Muscle layer of colon (tissue), 2 donors: Measurements from ENCODE around the gene TWIST2.

Experiments
- H3K27ac ChIP-seq: one replicate; pipeline ENCODE4 v1.7.0; 2013; ENCODE audit warnings: low read depth, mild to moderate bottlenecking, low read length, moderate library complexity
- H3K27me3 ChIP-seq, 2 donors: one replicate each; pipeline ENCODE4 v1.7.0; 2013; ENCODE audit warnings: low read length in 2 of 2, mild to moderate bottlenecking in 2 of 2; ENCODE audit not compliant: insufficient read depth in 2 of 2, control insufficient read depth in 1 of 2
- H3K36me3 ChIP-seq: one replicate; pipeline ENCODE4 v1.7.0; 2013; ENCODE audit warnings: mild to moderate bottlenecking, low read length; ENCODE audit not compliant: insufficient read depth
- H3K4me1 ChIP-seq: one replicate; pipeline ENCODE4 v1.7.0; 2013; ENCODE audit warnings: mild to moderate bottlenecking, low read length; ENCODE audit not compliant: insufficient read depth
- H3K4me3 ChIP-seq, 2 donors: one replicate each; pipeline ENCODE4 v1.7.0; 2013; ENCODE audit warnings: low read length in 2 of 2, low read depth in 1 of 2, mild to moderate bottlenecking in 1 of 2, moderate library complexity in 1 of 2
- H3K9ac ChIP-seq: one replicate; pipeline ENCODE4 v1.7.0; 2013; ENCODE audit warnings: low read length
- H3K9me3 ChIP-seq: one replicate; pipeline ENCODE4 v1.7.0; 2013; ENCODE audit warnings: mild to moderate bottlenecking, low read length
- donor health status: abdominal sarcoma.
- donor health status: Adenocarcinoma of cecum.

The TWIST2 gene

DNA sequence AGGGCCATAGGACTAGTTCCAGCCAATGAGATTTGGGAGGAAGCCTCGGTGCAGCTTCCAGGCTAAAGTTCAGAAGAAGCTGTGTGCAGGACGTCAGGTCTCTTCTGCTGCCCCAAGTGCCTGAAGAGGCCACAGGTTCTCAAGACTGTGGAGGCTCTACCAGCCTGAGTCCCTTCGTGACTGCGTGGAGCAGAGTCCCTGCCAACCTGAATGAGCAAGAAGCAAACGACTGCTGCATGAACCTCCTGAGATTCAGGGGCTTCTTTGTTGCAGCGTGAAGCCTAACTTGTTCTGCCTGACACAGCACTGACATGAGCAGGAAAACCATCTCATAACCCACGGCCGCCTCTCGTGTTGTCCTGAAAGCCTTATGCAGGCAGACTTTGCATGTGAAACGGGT lies 39.7 kb downstream of the TWIST2 start:
- no peaks in the 10 kb centered on the region for H3K9me3 ChIP-seq
- H3K4me3 ChIP-seq, result no peak overlapping the region
- H3K9ac ChIP-seq, result no peak overlapping the region
- no peaks in the 10 kb centered on the region for H3K36me3 ChIP-seq
- no peaks in the 10 kb centered on the region for H3K27me3 ChIP-seq
- no peak overlapping the region for H3K27ac ChIP-seq
- H3K4me1 ChIP-seq, result peaks cover 17% of the 10 kb centered on the region

DNA sequence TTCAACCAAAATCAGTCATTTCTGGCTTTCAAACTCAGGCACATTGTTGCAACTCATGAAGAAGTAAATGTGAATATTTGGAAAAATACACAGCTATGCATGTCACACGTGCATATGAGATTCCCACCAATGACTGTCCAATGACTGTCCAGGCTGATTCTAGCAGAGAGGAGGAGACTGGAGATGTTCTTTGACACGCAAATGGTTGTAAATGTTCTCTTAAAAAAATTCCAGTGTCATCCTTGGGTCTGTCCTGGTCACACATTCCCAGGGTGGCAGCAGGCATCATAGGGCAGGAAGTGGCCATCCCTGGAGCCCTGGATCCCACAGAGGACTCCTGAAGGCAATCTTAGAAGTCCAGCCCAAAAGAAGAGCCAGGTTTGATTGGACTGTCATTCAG lies 40.9 kb downstream of the TWIST2 start:
- Histone ChIP-seq H3K27me3 (no peaks in the 10 kb centered on the region), H3K9me3 (no peaks in the 10 kb centered on the region), H3K4me1 (peaks cover 7% of the 10 kb centered on the region), H3K4me3 (no peak overlapping the region), H3K36me3 (no peaks in the 10 kb centered on the region), H3K27ac (no peak overlapping the region), H3K9ac (no peak overlapping the region)

DNA sequence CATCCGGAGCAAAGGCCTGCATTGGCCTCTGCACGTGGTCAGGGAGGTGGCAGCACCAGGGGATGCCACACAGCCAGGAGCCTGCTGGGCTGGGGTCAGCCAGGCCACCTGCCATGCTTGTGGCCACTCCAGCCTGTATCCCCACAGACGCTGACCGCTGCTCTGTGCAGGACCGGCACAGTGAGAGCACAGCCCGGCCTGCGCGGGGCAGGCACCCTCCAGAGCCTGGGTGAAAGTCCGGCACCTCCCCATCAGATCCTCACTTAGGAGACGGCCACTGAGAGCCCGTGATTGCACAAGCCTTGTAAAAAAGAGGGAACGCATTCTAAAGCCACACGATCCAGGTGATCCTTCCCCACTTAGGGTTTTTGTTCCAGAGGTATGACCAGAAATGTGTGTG lies 42.2 kb downstream of the TWIST2 start:
- H3K9ac ChIP-seq, result no peak overlapping the region
- H3K27ac ChIP-seq, result no peak overlapping the region
- no peaks in the 10 kb centered on the region for H3K36me3 ChIP-seq
- no peak overlapping the region for H3K4me3 ChIP-seq
- no peaks in the 10 kb centered on the region for H3K9me3 ChIP-seq
- H3K27me3 ChIP-seq, result no peaks in the 10 kb centered on the region
- H3K4me1 ChIP-seq, result peaks cover 15% of the 10 kb centered on the region

DNA sequence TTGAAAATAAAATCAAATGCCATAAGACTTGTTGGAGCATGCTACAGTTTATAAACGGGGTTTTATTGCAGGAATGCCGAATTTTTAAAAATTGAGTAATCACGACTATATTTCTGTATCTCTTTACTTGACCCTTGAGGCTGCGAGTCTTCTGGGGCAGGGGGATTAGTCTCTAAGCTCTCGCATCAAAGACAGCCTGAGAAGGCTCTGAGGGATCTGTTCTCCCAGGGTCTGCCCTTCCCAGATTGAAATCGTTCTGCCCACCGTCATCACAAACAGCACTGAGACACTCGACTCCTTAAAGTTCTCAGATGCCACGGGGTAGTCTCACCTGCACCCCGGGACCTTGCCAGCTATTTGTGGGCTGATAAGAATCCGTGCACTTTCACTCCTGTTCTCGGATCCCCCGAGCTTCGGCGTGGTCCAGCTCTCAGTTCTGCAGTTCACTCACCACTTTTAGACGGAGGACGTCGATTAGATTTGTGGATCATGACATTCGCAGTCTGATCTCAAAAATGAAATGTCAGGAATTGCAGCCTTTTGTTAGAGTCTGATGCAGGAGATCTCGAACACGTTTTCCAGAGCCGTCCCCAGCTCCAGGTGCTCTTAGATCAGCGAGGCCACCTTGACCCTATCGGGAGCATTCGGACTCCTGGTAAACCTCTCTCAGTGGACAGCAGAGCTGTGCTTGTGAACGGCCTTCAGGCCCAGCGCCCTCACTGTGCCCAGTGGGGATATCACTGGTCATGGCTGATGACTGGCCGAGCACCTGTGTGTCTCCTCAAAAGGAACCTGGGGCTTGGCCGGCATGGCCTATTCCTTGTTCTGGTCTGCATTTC lies 43.0 kb downstream of the TWIST2 start:
- no peaks in the 10 kb centered on the region for H3K27me3 ChIP-seq
- no peak overlapping the region for H3K27ac ChIP-seq
- no peaks in the 10 kb centered on the region for H3K36me3 ChIP-seq
- H3K9ac ChIP-seq, result no peak overlapping the region
- peaks cover 20% of the 10 kb centered on the region for H3K4me1 ChIP-seq
- no peaks in the 10 kb centered on the region for H3K9me3 ChIP-seq
- no peak overlapping the region for H3K4me3 ChIP-seq

DNA sequence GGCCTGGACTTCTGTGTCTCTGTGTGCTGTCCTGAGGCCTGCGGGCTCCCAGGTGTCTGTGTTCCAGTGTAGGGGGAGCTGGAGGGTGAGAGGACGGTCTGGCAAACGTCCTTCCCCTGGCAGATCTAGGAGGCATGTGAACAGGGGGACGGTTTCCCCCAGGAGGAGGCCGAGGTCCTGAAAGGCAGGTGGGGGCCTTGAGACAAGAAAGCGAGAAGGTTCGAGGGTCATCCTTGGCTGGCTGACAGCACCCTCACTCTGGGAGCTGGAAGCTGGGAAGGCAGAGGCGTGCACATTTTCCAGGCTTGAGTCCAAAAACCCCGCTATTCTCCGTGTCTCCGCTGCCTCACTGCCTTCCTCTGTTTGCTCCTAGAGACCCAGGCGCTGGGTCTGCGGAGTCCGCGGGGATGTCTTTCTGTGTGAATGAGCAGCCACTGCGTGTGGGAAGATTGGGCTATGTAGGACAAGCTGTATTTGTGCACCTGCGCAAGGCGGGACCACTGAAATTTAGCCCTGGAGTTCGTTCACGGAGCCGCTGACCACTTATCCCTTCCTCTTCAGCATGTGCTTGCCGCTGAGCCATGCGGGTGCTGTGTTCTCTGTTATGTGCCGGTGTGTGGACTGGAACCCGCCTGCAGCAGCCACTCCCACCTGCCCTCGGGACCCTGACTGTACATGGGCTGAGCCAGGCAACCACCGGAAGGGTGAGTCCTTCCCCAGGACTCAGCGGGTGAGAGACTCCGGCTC lies 43.7 kb downstream of the TWIST2 start:
- peaks cover 27% of the 10 kb centered on the region for H3K4me1 ChIP-seq
- H3K27ac ChIP-seq, result peak overlapping the region; percentile 42
- H3K9ac ChIP-seq, result no peak overlapping the region
- H3K27me3 ChIP-seq, result no peaks in the 10 kb centered on the region
- no peaks in the 10 kb centered on the region for H3K9me3 ChIP-seq
- H3K36me3 ChIP-seq, result no peaks in the 10 kb centered on the region
- peak overlapping the region in 1 of 2 donors; percentile 8 for H3K4me3 ChIP-seq

DNA sequence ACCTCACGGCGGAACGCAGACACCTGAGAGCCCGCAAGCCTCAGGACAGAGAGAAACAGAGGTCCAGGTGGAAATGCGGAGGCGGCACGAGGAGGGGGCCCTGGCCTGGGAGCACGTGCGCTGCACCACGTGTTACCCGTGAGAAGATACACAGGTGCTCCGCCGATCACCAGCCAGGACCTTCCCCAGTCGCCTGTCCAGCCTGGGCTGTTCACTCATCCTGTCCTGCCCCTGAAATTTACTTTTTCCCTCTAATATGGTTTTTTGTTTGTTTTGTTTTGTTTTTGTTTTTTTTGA lies 44.3 kb downstream of the TWIST2 start:
- no peaks in the 10 kb centered on the region for H3K36me3 ChIP-seq
- H3K27me3 ChIP-seq, result no peaks in the 10 kb centered on the region
- no peak overlapping the region for H3K9ac ChIP-seq
- H3K9me3 ChIP-seq, result no peaks in the 10 kb centered on the region
- peaks cover 32% of the 10 kb centered on the region for H3K4me1 ChIP-seq
- no peak overlapping the region for H3K4me3 ChIP-seq
- H3K27ac ChIP-seq, result no peak overlapping the region

DNA sequence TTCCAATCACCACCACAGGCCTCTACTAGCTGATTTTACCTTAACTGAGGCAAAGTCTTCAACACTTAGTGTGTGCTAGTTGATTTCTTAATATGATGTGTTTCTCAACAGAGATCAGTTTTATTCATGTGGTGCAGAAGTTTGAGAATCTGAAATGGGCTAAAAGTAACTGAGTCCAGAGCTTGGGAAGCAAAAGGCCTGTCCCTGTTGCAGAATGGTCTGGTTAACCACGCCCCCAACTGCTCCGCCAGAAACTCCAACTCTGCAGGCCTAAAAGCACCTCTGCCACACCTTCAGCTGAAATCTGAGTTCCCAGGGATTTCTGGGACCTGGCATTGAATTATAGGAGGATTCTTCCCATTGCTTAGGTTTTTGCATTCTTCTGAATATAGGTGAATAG lies 44.9 kb downstream of the TWIST2 start:
- H3K4me1 ChIP-seq, result peaks cover 33% of the 10 kb centered on the region
- no peak overlapping the region for H3K4me3 ChIP-seq
- H3K9ac ChIP-seq, result no peak overlapping the region
- no peaks in the 10 kb centered on the region for H3K9me3 ChIP-seq
- H3K27me3 ChIP-seq, result no peaks in the 10 kb centered on the region
- no peaks in the 10 kb centered on the region for H3K36me3 ChIP-seq
- peak overlapping the region; percentile 19 for H3K27ac ChIP-seq

DNA sequence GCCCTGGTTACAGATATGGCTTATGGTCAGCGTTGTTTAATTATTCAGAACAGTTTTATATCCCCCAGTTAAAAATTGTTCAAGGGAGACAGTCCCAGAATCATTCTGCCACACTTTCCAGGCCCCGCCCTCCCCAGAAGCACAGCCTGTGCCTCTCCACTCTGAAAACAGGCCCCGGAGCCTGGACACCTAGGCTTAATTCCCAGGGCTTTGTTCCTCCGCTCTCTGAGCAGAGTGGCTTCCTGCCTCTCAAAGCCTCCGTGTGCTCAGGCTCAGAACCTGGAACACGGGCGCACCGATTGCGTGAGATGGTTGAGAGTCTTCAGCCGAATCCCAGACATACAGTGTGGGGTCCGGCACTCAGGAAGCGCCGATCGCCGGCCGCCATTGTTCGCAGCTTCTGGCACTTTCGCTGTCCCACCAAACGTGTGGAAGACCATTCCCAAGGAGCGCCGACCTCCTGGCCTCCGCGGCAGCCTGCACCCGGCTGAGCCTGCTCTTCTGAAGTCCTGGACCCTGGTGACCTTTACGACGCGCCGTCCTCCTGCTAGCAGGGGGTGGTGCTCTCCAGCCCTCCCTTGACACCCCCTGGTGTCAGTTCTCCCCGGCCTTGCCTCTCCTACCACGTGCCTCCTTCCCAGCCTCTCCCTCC lies 45.6 kb downstream of the TWIST2 start:
- peaks cover 35% of the 10 kb centered on the region for H3K4me1 ChIP-seq
- H3K4me3 ChIP-seq, result no peak overlapping the region
- peak overlapping the region; percentile 12 for H3K27ac ChIP-seq
- no peaks in the 10 kb centered on the region for H3K36me3 ChIP-seq
- H3K9me3 ChIP-seq, result no peaks in the 10 kb centered on the region
- H3K9ac ChIP-seq, result no peak overlapping the region
- no peaks in the 10 kb centered on the region for H3K27me3 ChIP-seq

DNA sequence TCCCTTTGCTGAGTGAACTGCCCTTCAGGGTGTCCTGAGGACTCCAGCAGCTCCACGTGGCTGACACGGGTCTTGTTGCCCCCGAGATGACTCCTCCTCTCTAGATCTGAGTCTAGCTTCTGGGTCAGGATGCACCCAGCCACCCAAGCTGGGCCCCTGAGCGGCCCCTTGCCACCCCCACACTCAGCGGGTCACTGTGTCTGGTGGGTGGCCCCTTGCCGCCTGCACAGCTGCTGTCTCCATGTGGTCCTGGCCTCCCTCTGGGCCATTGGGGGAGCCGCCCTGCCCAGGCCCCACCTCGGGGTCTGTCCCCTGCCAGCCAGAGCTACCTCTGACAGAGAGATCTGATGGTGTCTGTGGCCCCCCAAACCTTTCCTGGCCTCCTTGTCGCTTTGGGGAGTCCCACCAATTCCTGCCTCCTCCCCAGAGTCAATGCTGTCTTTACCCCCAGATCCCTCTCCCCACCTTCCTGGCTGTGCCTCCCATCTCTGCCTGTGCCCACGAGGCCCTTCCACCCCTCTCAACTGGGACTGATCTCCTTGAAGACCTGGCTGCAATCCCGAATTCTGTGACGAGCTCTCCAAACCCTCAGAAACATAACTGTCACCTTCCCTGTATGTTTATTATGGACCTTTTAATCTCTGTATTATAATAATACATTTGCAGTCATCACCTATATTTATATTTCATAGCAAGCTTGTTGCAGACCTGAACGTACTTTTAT lies 46.5 kb downstream of the TWIST2 start:
- Histone ChIP-seq H3K36me3 (no peaks in the 10 kb centered on the region), H3K27me3 (no peaks in the 10 kb centered on the region), H3K4me3 (peak overlapping the region in 1 of 2 donors; percentile 18), H3K27ac (peak overlapping the region; percentile 12), H3K4me1 (peaks cover 35% of the 10 kb centered on the region), H3K9ac (no peak overlapping the region), H3K9me3 (no peaks in the 10 kb centered on the region)

DNA sequence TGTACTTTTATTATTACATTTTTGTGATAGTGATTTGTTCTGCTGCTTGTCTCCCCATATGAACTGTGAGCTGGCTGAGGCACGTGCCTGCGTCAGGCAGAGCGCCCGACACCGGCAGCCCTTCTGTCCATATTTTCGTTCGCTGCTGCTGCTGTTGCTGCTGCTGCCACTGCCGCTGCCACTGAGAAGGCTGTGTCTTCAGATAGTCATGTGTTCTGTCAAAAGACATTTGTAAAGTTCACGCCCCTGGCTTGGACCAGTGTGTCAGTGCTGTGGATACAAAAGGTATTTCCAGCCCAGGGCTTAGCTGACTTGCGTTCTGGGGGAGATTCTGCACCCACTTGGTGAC lies 47.0 kb downstream of the TWIST2 start:
- Histone ChIP-seq H3K36me3 (no peaks in the 10 kb centered on the region), H3K27me3 (no peaks in the 10 kb centered on the region), H3K9ac (no peak overlapping the region), H3K9me3 (no peaks in the 10 kb centered on the region), H3K4me1 (peaks cover 35% of the 10 kb centered on the region), H3K27ac (peak overlapping the region; percentile 12), H3K4me3 (peak overlapping the region in 1 of 2 donors; percentile 18)

DNA sequence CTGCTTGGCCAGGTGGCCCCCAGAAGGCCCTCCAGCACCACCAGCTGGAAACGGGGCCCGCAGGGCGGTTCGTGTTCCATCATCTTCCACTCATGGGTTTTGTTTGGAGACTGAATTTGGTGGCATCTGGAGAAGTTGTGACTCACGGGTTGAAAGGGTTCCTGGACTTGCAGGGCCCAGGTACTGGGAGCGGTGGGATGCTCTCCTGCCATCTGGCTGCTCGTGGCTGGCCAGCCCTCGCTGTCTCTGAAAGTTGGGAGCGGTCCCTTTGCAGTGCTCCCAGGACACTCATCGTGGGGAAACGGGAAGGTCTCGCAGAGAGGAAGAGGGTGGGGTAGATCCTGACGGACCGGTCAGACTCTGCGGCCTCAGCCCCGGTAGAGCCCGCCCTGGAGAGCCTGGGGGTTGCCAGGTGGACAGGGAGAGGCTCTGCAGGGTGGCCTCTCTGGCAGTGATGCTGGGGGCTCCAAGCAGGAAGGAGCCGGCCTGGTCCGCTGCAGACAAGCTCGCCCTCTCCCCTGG lies 47.5 kb downstream of the TWIST2 start:
- peaks cover 40% of the 10 kb centered on the region for H3K4me1 ChIP-seq
- H3K27me3 ChIP-seq, result no peaks in the 10 kb centered on the region
- no peak overlapping the region for H3K27ac ChIP-seq
- H3K9ac ChIP-seq, result no peak overlapping the region
- no peaks in the 10 kb centered on the region for H3K9me3 ChIP-seq
- H3K36me3 ChIP-seq, result no peaks in the 10 kb centered on the region
- no peak overlapping the region for H3K4me3 ChIP-seq
